GM18526 (cell line): ENCODE results near the gene RNF213.

Experiments
- POLR2A ChIP-seq: IDR thresholded peaks from 3 replicates; pipeline ENCODE4 v1.6.1; 2011; ENCODE audit not compliant: insufficient read length; ENCODE audit errors: extremely low read depth

The RNF213 gene

DNA sequence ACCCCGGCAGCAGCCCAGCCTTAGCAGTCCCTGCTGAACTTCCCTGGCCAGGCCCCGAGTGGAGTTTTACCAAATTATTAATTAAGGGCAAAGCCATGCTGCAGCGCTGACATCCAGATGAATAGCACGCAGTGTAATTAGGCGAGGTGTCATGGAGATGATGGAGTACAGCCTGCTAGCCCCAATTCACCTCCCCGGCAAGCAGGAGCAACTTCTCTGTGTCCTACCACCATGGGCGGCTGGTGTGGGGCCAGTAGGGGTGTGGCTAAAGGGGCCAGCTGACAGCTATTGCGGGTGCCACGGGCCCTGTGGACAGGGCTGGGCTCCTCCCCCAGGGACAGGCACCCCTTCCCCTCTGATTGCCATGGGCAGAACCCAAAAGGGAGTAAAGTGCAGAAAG, 178.8 kb downstream of the RNF213 start:
- TF ChIP-seq POLR2A, result no peak

DNA sequence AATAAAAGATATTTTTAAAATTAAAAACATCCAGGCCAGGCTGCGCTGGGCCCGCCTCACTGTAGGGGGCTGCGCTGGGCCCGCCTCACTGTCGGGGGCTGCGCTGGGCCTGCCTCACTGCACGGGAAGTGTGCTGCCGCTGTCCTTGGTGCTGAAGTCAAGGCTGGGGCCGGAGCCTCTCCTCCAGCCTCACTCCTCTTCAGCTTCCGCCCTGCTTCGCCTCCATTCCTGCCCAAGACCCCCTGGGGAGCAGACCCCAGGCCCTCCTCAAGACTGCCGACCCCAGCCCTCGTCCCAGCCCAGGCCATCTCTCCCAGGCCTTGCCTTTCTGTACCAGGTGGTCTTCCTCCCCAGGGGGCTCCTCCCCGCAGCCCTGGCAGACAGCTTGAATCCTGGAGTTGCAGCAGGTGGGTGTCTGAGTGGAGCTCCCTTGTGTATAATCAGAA, 180.5 kb downstream of the RNF213 start:
- no peak for TF ChIP-seq POLR2A

DNA sequence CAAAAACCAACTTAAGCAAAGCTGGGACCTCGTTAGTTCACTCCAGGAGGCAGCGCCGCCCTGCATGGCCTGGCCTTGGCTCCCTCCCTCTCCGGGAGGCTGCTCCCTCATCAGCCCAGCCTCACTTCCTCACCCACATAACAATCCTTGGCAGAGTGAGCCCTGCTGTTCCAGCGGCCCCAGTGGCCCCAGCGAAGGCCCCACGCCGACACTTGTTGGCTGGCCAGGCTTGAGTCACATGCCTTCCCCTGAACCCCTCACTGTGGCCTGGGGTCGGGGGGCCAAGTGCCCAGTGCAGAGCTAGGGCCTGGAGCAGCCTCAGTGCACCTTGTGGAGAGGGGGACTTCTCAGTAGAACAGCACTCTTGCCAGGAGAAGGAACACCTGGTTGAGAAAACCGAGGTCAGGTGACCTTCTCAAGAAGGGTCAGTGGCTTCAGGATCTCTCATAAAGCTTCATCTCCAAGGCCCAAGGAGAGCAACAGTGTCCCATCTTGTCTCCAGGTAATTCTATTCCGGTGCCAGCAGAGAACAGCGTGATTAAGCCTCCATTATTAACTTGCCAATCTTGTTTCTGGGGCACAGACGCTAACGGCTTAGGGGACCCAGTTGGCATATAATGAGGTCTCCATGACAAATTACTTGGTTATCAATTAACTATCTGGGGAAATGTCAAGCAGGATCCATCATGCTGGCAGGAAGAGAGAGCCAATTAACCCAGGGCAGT, 181.1 kb downstream of the RNF213 start:
- TF ChIP-seq POLR2A, result no peak

DNA sequence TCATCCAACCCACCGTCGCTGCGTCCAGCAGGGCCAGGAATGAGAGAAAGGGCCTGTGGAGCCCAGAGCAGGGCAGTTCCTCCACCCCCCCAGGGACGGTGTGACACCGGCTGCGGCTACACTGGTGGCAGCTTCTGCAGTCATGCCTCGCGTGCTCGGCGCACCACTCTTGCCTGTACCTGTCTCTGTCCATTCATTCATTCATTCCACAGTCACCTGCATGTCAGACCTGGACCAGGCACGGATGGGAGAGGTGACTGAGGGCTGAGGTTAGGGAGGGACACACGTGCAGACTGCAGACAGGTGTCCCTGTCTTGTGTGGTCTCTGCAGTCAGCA, 181.6 kb downstream of the RNF213 start:
- no peak for TF ChIP-seq POLR2A

DNA sequence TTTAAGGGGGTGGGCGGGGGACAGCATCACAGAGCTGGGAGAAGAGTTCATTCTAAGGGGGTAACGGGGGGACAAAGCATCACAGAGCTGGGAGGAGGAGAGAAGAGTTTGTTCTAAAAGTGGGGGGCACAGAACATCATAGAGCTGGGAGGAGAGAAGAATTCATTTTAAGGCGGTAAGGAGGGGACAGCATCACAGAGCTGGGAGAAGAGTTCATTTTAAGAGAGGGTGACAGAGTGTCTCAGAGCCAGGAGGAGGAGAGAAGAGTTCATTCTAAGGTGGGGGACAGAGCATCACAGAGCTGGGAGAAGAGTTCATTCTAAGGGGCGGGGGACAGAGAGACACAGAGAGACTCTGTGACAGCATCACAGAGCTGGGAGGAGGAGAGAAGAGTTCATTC, 182.1 kb downstream of the RNF213 start:
- TF ChIP-seq POLR2A, result no peak

DNA sequence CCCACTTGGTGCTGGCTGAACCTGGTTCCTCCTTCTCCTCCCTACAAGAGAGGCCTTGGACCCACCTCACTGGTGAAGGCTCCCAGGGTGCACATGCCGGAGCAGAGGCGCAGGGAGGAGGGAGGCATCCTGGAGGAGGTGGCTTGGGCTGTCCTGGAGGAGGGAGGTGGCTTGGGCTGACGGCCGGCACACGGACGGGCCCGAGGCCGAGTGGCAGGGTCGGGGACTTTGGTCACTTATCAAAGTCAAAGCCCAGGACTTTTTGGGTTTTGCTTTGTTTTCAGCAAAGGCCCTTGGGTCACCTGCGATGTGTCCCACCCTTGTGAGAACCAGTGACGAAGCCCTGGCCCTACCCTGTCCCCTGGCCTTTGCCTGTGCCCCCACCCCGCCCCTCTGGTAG, 182.8 kb downstream of the RNF213 start:
- TF ChIP-seq POLR2A, result no peak

DNA sequence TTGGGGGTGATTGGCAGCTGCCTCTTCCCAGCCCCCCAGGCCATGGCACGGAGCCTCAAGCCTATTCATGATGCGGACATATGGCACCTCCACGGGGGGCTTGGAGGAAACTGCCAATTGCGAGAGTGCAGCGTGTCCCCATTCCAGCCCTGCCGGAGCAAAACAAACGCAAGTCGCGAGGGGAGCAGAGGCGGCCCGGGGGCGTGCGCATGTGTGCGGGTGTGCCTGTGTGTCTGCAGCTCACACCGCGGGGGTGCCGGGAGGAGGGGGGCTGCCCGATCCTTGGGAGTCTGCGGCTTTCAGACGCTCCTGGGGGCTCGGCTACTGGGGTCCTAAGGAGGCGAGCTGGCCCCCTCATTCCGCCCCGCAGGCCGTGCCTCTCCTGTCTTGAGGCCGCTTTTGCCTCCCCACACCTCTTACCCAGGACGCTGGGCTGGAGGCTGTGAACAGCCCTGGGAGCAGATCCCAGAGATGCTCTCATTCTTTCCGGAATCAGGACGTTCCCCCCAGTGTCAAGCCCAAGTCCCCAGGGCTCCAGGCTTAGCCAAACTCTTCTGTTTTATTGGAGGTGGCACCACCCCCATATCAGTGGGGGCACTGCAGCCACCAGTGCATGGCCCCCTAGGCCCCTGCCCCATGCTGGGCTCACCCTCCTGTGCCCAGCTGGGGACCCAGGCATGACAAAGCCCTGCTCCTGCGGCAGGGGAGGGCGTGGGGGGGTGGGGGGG, 183.4 kb downstream of the RNF213 start:
- no peak for TF ChIP-seq POLR2A

DNA sequence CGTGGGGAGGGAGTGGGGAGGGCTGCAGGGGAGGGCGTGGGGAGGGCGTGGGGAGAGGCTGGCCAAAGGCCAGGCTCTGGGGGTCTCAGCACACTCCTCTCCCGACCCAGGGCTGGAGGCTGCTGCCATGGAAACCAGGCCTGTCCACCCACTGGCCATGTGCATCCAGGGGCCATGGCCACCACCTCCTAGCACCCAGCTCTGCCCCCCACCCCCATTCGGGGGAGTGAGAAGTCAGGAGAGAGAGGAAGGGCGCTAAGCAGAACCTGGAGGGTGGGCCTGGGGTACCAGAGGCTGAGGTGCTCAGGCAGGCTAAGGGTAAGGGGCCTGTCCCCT, 184.0 kb downstream of the RNF213 start:
- no peak for TF ChIP-seq POLR2A

DNA sequence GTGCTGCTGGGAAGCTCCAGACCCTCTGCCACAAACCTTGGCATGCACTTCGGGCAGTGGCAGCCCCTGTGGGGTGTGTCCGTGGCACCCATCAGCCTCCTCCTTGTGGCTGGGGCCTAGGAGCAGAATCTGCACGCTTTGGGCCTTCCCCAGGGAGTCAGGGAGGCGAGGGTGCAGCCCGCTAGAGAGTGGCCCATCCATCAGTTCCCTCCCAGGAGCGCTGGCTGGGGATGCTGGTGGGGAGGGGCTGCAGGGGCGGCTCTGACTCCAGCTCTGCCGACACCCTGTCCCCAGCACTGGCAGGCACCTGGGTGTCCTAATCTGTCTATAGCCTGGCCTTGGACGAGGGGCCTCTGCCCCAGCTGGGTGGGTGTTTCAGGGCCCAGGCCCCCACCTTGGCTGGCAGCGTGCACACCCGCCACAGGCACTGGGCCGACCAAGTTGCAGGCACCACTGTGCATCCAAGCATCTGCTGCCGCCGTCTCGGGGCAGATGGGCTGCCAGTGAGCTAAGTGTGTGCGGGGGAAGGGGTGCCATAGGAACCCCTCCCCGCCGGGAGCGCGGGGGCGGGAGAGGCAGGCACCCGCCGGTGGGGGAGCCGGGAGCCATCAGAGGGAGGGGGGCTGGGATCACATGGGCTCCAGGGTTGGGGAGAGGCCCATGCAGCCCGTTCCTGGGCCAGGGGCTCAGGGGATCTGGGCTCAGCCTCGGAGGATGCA, 184.5 kb downstream of the RNF213 start:
- TF ChIP-seq POLR2A, result no peak

DNA sequence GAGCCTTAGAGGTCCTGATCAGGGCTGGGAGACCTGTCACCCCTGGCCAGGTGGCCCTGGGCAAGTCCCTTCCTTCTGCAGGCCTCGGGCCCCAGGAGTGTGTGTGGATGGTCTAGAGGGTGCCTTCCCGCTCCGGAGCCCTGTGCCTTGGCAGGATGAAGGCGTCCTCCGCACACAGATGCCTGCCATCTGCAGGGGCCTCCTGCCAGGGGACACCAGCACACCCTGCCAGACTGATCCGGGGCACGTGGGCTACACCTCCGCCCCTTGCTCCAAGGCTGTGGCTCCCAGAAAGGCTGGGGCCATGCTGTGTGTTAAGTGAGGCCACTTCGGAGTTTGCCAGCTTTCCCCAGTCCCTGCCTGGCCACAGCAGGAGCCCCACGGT, 185.1 kb downstream of the RNF213 start:
- no peak for TF ChIP-seq POLR2A

DNA sequence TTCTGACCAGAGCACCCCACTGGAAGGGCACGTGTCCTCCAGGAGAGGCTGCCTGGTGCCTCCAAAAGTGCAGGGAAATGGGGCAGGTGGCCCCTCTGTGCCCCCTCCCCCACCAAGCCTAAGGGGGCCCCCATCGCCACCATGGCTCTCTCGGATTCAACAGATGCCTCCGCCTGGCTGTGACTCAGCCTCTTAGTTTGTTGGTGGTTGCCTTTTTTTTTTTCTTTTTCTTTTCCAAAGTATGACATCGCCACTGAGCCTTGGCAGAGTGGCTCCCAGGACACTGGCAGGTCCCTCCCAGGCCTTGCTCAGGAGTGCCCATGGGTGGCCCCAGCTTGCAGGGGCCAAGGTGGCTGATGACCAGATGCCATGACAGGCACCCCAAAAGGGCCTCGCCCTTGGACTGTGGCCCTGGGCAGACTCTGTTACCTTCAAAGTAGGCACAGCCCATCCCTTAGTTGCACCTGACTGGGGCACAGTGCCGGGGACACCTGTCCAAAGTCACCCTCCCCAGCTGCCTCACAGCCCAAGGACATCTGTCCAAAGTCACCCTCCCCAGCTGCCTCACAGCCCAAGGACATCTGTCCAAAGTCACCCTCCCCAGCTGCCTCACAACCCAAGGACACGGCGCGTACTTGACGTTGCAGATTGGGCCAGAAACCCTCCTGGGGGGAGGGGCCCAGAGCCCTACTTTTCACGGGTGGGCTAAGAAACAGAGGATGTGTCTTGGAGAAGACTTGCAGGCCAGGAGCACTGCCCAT, 186.2 kb downstream of the RNF213 start:
- no peak for TF ChIP-seq POLR2A

DNA sequence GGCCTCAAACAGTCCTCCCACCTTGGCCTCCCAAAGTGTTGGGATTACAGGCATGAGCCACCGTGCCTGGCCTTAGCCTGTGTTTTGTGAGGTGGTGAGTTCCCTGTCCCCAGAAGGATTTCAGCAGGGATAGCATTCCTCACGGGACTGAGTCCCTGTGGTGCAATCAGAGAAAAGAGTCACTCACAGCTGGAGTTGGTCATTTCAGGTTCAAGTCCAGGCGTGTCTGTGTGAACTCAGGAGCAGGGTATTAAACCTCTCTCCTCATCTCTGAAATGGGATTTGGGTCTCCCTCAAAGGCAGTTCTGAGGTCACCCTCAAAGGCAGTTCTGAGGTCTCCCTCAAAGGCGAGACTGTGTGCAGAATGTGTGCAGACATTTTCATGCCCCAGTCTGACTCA, 187.1 kb downstream of the RNF213 start:
- no peak for TF ChIP-seq POLR2A
